ENCODE measurements around the gene FADS2.

GRCh38 chr11:61853698-61854169, 25.6 kb downstream of the FADS2 start:
- TF ChIP-seq, protein P1, sequence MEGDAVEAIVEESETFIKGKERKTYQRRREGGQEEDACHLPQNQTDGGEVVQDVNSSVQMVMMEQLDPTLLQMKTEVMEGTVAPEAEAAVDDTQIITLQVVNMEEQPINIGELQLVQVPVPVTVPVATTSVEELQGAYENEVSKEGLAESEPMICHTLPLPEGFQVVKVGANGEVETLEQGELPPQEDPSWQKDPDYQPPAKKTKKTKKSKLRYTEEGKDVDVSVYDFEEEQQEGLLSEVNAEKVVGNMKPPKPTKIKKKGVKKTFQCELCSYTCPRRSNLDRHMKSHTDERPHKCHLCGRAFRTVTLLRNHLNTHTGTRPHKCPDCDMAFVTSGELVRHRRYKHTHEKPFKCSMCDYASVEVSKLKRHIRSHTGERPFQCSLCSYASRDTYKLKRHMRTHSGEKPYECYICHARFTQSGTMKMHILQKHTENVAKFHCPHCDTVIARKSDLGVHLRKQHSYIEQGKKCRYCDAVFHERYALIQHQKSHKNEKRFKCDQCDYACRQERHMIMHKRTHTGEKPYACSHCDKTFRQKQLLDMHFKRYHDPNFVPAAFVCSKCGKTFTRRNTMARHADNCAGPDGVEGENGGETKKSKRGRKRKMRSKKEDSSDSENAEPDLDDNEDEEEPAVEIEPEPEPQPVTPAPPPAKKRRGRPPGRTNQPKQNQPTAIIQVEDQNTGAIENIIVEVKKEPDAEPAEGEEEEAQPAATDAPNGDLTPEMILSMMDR (conservative IDR thresholded peaks at IDR 0.05; ENCODE audit: low read depth, low read length) = no peak
- TF ChIP-seq EZH2 (IDR thresholded peaks at IDR 0.05; ENCODE audit: low read length, unreplicated experiment) (no peak), EZH2phosphoT487 (IDR thresholded peaks at IDR 0.05; ENCODE audit: borderline replicate concordance, low read length) (no peak)
